Measurements from ENCODE around the gene FOLR2. TPM values are rescaled to one million over a fixed set of nuclear protein-coding genes. Genes with fewer than 3 reads are reported as not detected.
"Not testable (repeated sequence)": the region's sequence is repeated elsewhere in the genome, so short reads cannot be mapped to it uniquely, and the experiment has no call there.

The FOLR2 gene
- polyA plus RNA-seq, 3 donors = 54.7 to 63.8 (median 62.6) TPM

GRCh38 chr11:72179804-72180396, 36.7 kb upstream of the FOLR2 start:
- intact Hi-C loops (cut with micrococcal nuclease) = loop anchor here in 1 of 2 donors (5.0 kb wide), 1 partner anchor 47 kb away; no protein-coding TSS in a partner anchor
- peaks cover 0 to 2% (median 0%) of the 10 kb centered on the region in 7 donors for H3K9me3 Mint-ChIP-seq
- peaks cover 0 to 2% of the 10 kb centered on the region in 2 donors for H3K27me3 ChIP-seq (ENCODE audit: control insufficient read depth in 2 of 2, insufficient read depth in 2 of 2, low read length in 2 of 2)
- H3K4me3 ChIP-seq (replicated peaks in 1 of 3; ENCODE audit: low read depth in 2 of 3, low read length in 3 of 3) = no peak overlapping the region
- TF ChIP-seq CTCF (IDR thresholded peaks at IDR 0.05) = no peak
- H3K4me2 ChIP-seq (replicated peaks; ENCODE audit: extremely low read depth, low read length, poor library complexity, severe bottlenecking) = no peak overlapping the region
- H4K20me1 ChIP-seq (ENCODE audit: insufficient read depth, low read length) = no peaks in the 10 kb centered on the region
- H3K36me3 Mint-ChIP-seq = no peaks in the 10 kb centered on the region
- peaks cover 6 to 18% of the 10 kb centered on the region in 2 donors for H3K4me1 ChIP-seq (ENCODE audit: control insufficient read depth in 1 of 2, insufficient read depth in 2 of 2, low read length in 2 of 2)
- no peaks in the 10 kb centered on the region for H3K36me3 ChIP-seq (replicated peaks in 1 of 2; ENCODE audit: control insufficient read depth in 1 of 2, insufficient read depth in 2 of 2, low read length in 2 of 2)
- H3K79me2 ChIP-seq (ENCODE audit: insufficient read depth, low read length) = no peaks in the 10 kb centered on the region
- H3K9ac ChIP-seq (ENCODE audit: insufficient read depth, low read length, poor library complexity, severe bottlenecking) = no peak overlapping the region
- no peak overlapping the region for H3K27ac ChIP-seq (ENCODE audit: low read depth in 1 of 2, low read length in 2 of 2)
- H2AFZ ChIP-seq (ENCODE audit: insufficient read depth, low read depth, low read length, poor library complexity, severe bottlenecking) = no peak overlapping the region
- H3K4me1 Mint-ChIP-seq = peaks cover 13% of the 10 kb centered on the region
- 78% methylated on average over 1 of the region's 4 CpGs for WGBS (ENCODE audit: insufficient coverage)
- no peak overlapping the region for H3K4me3 Mint-ChIP-seq
- H3K27ac Mint-ChIP-seq = no peak overlapping the region
- no peaks in the 10 kb centered on the region for H3K9me3 ChIP-seq (replicated peaks in 1 of 2; ENCODE audit: control insufficient read depth in 1 of 2, insufficient read depth in 1 of 2, low read length in 2 of 2)
- H3K27me3 Mint-ChIP-seq (ENCODE audit: low read depth in 3 of 3) = peaks cover 2 to 9% (median 5%) of the 10 kb centered on the region in 3 donors
- no peak for DNase-seq

GRCh38 chr11:72180892-72181552, 35.6 kb upstream of the FOLR2 start:
- 96% methylated on average over 5 of the region's 7 CpGs for WGBS (ENCODE audit: insufficient coverage)
- not testable (repeated sequence) for H3K27me3 ChIP-seq (ENCODE audit: control insufficient read depth in 2 of 2, insufficient read depth in 2 of 2, low read length in 2 of 2); H3K4me3 ChIP-seq (replicated peaks in 1 of 3; ENCODE audit: low read depth in 2 of 3, low read length in 3 of 3); H3K9ac ChIP-seq (ENCODE audit: insufficient read depth, low read length, poor library complexity, severe bottlenecking); H3K36me3 ChIP-seq (replicated peaks in 1 of 2; ENCODE audit: control insufficient read depth in 1 of 2, insufficient read depth in 2 of 2, low read length in 2 of 2); H3K4me3 Mint-ChIP-seq; H3K79me2 ChIP-seq (ENCODE audit: insufficient read depth, low read length); H3K36me3 Mint-ChIP-seq; H3K9me3 ChIP-seq (replicated peaks in 1 of 2; ENCODE audit: control insufficient read depth in 1 of 2, insufficient read depth in 1 of 2, low read length in 2 of 2); H2AFZ ChIP-seq (ENCODE audit: insufficient read depth, low read depth, low read length, poor library complexity, severe bottlenecking); H3K4me2 ChIP-seq (replicated peaks; ENCODE audit: extremely low read depth, low read length, poor library complexity, severe bottlenecking); H4K20me1 ChIP-seq (ENCODE audit: insufficient read depth, low read length); H3K9me3 Mint-ChIP-seq; H3K27me3 Mint-ChIP-seq (ENCODE audit: low read depth in 3 of 3); DNase-seq
- peak overlapping the region; percentile 35 to 63 for H3K27ac ChIP-seq (ENCODE audit: low read depth in 1 of 2, low read length in 2 of 2)
- H3K4me1 ChIP-seq (ENCODE audit: control insufficient read depth in 1 of 2, insufficient read depth in 2 of 2, low read length in 2 of 2) = peaks cover 6 to 18% of the 10 kb centered on the region in 2 donors
- intact Hi-C loops (cut with micrococcal nuclease) = loop anchor here in 1 of 2 donors (5.0 kb wide), 1 partner anchor 46 kb away; no protein-coding TSS in a partner anchor
- peaks cover 13% of the 10 kb centered on the region for H3K4me1 Mint-ChIP-seq
- H3K27ac Mint-ChIP-seq = peak overlapping the region in 4 of 7 donors; percentile 9 to 77 (median 48)

- not testable (repeated sequence) for H3K9me3 Mint-ChIP-seq; H4K20me1 ChIP-seq (ENCODE audit: insufficient read depth, low read length); H3K9ac ChIP-seq (ENCODE audit: insufficient read depth, low read length, poor library complexity, severe bottlenecking); H3K4me3 Mint-ChIP-seq; H3K36me3 Mint-ChIP-seq; H3K4me2 ChIP-seq (replicated peaks; ENCODE audit: extremely low read depth, low read length, poor library complexity, severe bottlenecking); H3K4me3 ChIP-seq (replicated peaks in 1 of 3; ENCODE audit: low read depth in 2 of 3, low read length in 3 of 3); H2AFZ ChIP-seq (ENCODE audit: insufficient read depth, low read depth, low read length, poor library complexity, severe bottlenecking); H3K9me3 ChIP-seq (replicated peaks in 1 of 2; ENCODE audit: control insufficient read depth in 1 of 2, insufficient read depth in 1 of 2, low read length in 2 of 2); DNase-seq; H3K27me3 Mint-ChIP-seq (ENCODE audit: low read depth in 3 of 3); H3K27me3 ChIP-seq (ENCODE audit: control insufficient read depth in 2 of 2, insufficient read depth in 2 of 2, low read length in 2 of 2); H3K36me3 ChIP-seq (replicated peaks in 1 of 2; ENCODE audit: control insufficient read depth in 1 of 2, insufficient read depth in 2 of 2, low read length in 2 of 2); H3K79me2 ChIP-seq (ENCODE audit: insufficient read depth, low read length)
- intact Hi-C loops (cut with micrococcal nuclease) = loop anchor here in 1 of 2 donors (5.0 kb wide), 1 partner anchor 46 kb away; no protein-coding TSS in a partner anchor
- peak overlapping the region in 4 of 7 donors; percentile 7 to 77 (median 48) for H3K27ac Mint-ChIP-seq
- WGBS (ENCODE audit: insufficient coverage) = 100% methylated on average over 1 of the region's 3 CpGs
- Histone ChIP-seq H3K4me1 (ENCODE audit: control insufficient read depth in 1 of 2, insufficient read depth in 2 of 2, low read length in 2 of 2) (peaks cover 6 to 18% of the 10 kb centered on the region in 2 donors), H3K27ac (ENCODE audit: low read depth in 1 of 2, low read length in 2 of 2) (peak overlapping the region; percentile 35 to 63)
- H3K4me1 Mint-ChIP-seq = peaks cover 13% of the 10 kb centered on the region
These were observed 35.0 kb upstream of the FOLR2 start for GRCh38 chr11:72181553-72181958.

Data from CD14-positive monocyte (primary cell).